Mesenchymal stem cell (in vitro differentiated cells and primary cell): ENCODE data around the gene SKI.

ENCODE experiments used
- DNase-seq: peaks from one replicate; pipeline ENCODE4 v3.0.0-alpha.2; 2013
- H2AFZ ChIP-seq: one replicate; pipeline ENCODE4 v1.6.1; 2013; ENCODE audit warnings: low read depth, mild to moderate bottlenecking, control low read depth, inconsistent platforms, low read length, moderate library complexity
- H2AK5ac ChIP-seq: 2 replicates; pipeline ENCODE4 v1.6.1; 2013; ENCODE audit warnings: low read length, moderate library complexity, mild to moderate bottlenecking, inconsistent platforms; ENCODE audit not compliant: severe bottlenecking
- H2BK120ac ChIP-seq: one replicate; pipeline ENCODE4 v1.6.1; 2013; ENCODE audit warnings: low read depth, mild to moderate bottlenecking, inconsistent platforms, low read length, moderate library complexity
- H2BK12ac ChIP-seq, 2 experiments: one replicate each; pipeline ENCODE4 v1.6.1; 2013; ENCODE audit warnings: inconsistent platforms in 2 of 2, low read length in 2 of 2, mild to moderate bottlenecking in 2 of 2, moderate library complexity in 2 of 2, control low read depth in 1 of 2
- H2BK15ac ChIP-seq: one replicate; pipeline ENCODE4 v1.6.1; 2013; ENCODE audit warnings: mild to moderate bottlenecking, low read depth, inconsistent platforms; ENCODE audit not compliant: poor library complexity, severe bottlenecking
- H2BK5ac ChIP-seq: 2 replicates; pipeline ENCODE4 v1.6.1; 2013; ENCODE audit warnings: low read depth, mild to moderate bottlenecking, low read length, control low read depth, inconsistent platforms; ENCODE audit not compliant: poor library complexity, severe bottlenecking
- H3K14ac ChIP-seq, 2 experiments: one replicate each; pipeline ENCODE4 v1.6.1; 2013; ENCODE audit warnings: inconsistent platforms in 2 of 2, low read length in 2 of 2, control low read depth in 1 of 2, mild to moderate bottlenecking in 1 of 2, moderate library complexity in 1 of 2
- H3K18ac ChIP-seq, 2 experiments: one replicate each; pipeline ENCODE4 v1.6.1; 2013; ENCODE audit warnings: inconsistent platforms in 2 of 2, low read length in 2 of 2, control low read depth in 1 of 2, low read depth in 1 of 2, mild to moderate bottlenecking in 1 of 2
- H3K23ac ChIP-seq, 2 experiments: one replicate each; pipeline ENCODE4 v1.6.1; 2013; ENCODE audit warnings: inconsistent platforms in 2 of 2, low read length in 2 of 2, mild to moderate bottlenecking in 2 of 2, moderate library complexity in 2 of 2, control low read depth in 1 of 2
- H3K27ac ChIP-seq: 2 replicates; pipeline ENCODE4 v1.5.1; 2013; ENCODE audit warnings: mild to moderate bottlenecking, moderate library complexity, low read length, control low read depth, inconsistent platforms; ENCODE audit not compliant: poor library complexity, severe bottlenecking
- H3K27me3 ChIP-seq, 2 experiments: 2 replicates each; pipeline versions ENCODE4 v1.6.1 to v1.7.0; 2013; ENCODE audit warnings: low read length in 2 of 2, mild to moderate bottlenecking in 2 of 2, moderate library complexity in 2 of 2, control low read depth in 1 of 2, inconsistent platforms in 1 of 2; ENCODE audit not compliant: control insufficient read depth in 1 of 2, insufficient read depth in 1 of 2
- H3K36me3 ChIP-seq, 2 experiments: 2 replicates each; pipeline versions ENCODE4 v1.6.1 to v1.7.0; 2013; ENCODE audit warnings: low read length in 2 of 2, control low read depth in 1 of 2, inconsistent platforms in 1 of 2, low read depth in 1 of 2, mild to moderate bottlenecking in 1 of 2; ENCODE audit not compliant: insufficient read depth in 2 of 2, control insufficient read depth in 1 of 2
- H3K4ac ChIP-seq, 2 experiments: one replicate each; pipeline ENCODE4 v1.6.1; 2013; ENCODE audit warnings: inconsistent platforms in 2 of 2, low read length in 2 of 2, mild to moderate bottlenecking in 2 of 2, moderate library complexity in 2 of 2, control low read depth in 1 of 2, low read depth in 1 of 2
- H3K4me1 ChIP-seq: 2 replicates; pipeline ENCODE4 v1.6.1; 2013; ENCODE audit warnings: low read depth, low read length, control low read depth; ENCODE audit not compliant: control insufficient read depth, insufficient read depth
- H3K4me2 ChIP-seq: 2 replicates; pipeline ENCODE4 v1.6.1; 2013; ENCODE audit warnings: low read length, mild to moderate bottlenecking, inconsistent platforms; ENCODE audit not compliant: poor library complexity, severe bottlenecking
- H3K4me3 ChIP-seq, 2 experiments: 2 replicates each; pipeline versions ENCODE4 v1.5.1 to v1.7.0; 2013; ENCODE audit warnings: low read length in 2 of 2, mild to moderate bottlenecking in 2 of 2, control low read depth in 1 of 2, low read depth in 1 of 2; ENCODE audit not compliant: insufficient read depth in 1 of 2
- H3K79me1 ChIP-seq: replicated peaks from 2 replicates; pipeline ENCODE4 v1.6.1; 2013; ENCODE audit warnings: mild to moderate bottlenecking, control low read depth, low read length, inconsistent platforms; ENCODE audit not compliant: poor library complexity, severe bottlenecking
- H3K9ac ChIP-seq: 2 replicates; pipeline ENCODE4 v1.7.0; 2013; ENCODE audit warnings: mild to moderate bottlenecking, low read length, moderate library complexity
- H3K9me3 ChIP-seq: 2 replicates; pipeline ENCODE4 v1.7.0; 2013; ENCODE audit warnings: mild to moderate bottlenecking, low read length; ENCODE audit not compliant: control insufficient read depth
- H4K8ac ChIP-seq: one replicate; pipeline ENCODE4 v1.6.1; 2013; ENCODE audit warnings: inconsistent platforms, mild to moderate bottlenecking, low read length, moderate library complexity
- H4K91ac ChIP-seq: one replicate; pipeline ENCODE4 v1.6.1; 2013; ENCODE audit warnings: mild to moderate bottlenecking, low read length, inconsistent platforms
- WGBS: methylation state at CpG from one replicate; pipeline ENCODE4 v1.1.7; 2013; ENCODE audit warnings: mixed read lengths; 5-methylcytosine and 5-hydroxymethylcytosine counted together

SKI gene

DNA sequence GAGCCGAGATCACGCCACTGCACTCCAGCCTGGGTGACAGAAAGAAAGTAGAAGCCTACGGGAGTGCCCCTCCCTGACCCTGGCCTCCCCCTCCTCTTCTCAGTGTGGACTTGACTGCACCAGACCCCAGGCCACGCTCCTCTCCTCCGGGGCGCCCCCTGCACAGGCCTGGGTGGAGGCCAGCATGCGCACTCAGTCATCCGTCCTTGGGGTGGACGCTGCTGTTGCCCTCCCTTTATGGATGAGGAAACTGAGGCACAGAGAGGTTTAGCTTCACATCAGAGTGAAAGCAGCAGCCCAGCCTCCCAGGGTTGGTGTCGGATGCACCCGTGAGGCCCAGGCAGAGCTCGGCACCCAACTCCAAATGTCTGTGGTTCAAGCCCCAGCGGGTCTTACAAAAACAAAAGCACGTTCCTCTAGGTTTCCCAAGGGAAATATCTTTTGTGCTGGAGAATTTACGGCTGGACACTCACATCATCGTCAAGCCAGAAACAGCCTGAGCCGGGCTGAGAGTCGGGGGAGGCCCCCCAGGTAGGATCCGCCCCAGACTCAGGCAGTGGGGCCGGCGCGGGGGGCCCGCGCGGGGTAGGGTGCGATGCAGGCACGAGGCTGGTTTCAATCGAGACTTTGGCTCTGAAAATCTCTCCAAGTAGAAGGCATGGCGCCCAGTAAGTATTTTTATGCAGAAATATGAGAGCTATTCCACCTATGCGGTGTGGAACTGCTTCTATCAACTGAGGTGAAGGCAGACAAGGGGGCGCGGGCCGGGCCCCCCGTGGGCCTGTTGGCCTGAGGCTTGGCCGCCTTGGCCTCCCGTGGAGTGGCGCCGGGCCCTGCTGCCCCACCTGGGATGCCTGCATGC is 126.6 kb downstream of the SKI start:
- no peak overlapping the region for H2BK15ac ChIP-seq
- no peak overlapping the region for H3K4me3 ChIP-seq
- no peak overlapping the region for H2BK120ac ChIP-seq
- no peak overlapping the region for H3K27ac ChIP-seq
- H3K36me3 ChIP-seq: peaks cover 0 to 8% of the 10 kb centered on the region in 2 experiments
- no peak overlapping the region for H2BK5ac ChIP-seq
- H3K9me3 ChIP-seq: no peaks in the 10 kb centered on the region
- no peak overlapping the region for H2AK5ac ChIP-seq
- H3K27me3 ChIP-seq: peaks cover 9 to 21% of the 10 kb centered on the region in 2 experiments
- H3K4me2 ChIP-seq: peak overlapping the region; percentile 57
- H4K91ac ChIP-seq: no peak overlapping the region
- no peak overlapping the region for H2AFZ ChIP-seq
- no peak overlapping the region for H3K4ac ChIP-seq
- 89% methylated on average over 38 of the region's 38 CpGs for WGBS
- H3K14ac ChIP-seq: no peak overlapping the region
- H3K9ac ChIP-seq: no peak overlapping the region
- no peak overlapping the region for H2BK12ac ChIP-seq
- no peaks in the 10 kb centered on the region for H3K79me1 ChIP-seq
- peaks cover 23% of the 10 kb centered on the region for H3K4me1 ChIP-seq
- no peak overlapping the region for H3K23ac ChIP-seq
- no peak for DNase-seq
- H4K8ac ChIP-seq: no peak overlapping the region
- H3K18ac ChIP-seq: no peak overlapping the region

DNA sequence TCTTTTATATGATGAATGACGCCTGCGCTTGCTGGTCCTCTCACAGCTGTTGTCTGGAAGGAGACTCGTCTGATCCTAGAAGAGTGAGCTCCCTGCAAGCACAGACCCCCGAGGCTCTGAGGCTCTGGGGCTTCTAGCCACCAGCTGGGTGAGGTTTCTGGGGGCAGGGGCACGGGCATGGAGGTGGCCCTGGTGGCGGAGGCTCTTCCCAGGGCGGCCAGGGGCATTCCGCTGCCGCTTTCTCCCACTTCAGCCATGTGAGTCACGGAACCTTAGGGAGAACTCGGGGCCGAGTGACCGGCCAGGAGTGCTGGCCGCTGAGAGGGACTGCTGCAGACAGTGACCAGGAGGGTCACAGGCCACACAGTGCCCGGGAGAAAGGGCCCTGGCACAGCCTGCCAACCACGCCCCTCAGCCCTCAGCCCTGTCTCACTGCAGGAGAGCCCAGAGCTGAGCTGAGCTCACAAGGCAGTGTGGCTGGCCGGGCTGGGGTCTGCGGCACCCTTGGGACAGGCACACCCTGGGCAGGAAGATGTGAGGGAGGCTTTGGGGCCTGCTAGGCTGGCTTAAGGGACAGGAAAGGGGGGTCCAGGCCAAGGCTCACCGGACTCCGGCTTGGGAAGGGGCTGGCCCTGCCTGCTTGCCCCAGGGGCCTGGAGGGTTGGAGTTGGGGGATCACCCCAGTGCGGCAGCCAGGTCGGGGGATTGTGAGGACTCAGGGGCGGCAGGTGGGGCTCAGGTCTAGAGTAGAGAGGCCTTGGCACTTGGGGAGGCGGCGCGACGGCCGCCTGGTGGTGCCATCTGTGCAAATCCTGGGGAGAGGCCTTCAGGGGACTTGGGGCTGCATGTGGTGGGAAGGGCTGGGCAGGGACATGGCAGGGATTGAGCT is 127.5 kb downstream of the SKI start:
- H2BK12ac ChIP-seq: no peak overlapping the region
- 87% methylated on average over 28 of the region's 28 CpGs for WGBS
- H2BK5ac ChIP-seq: no peak overlapping the region
- H3K36me3 ChIP-seq: peaks cover 0 to 11% of the 10 kb centered on the region in 2 experiments
- no peak overlapping the region for H3K18ac ChIP-seq
- no peak overlapping the region for H2BK120ac ChIP-seq
- no peak overlapping the region for H3K4me3 ChIP-seq
- no peak overlapping the region for H3K9ac ChIP-seq
- H3K14ac ChIP-seq: no peak overlapping the region
- peaks cover 9 to 21% of the 10 kb centered on the region in 2 experiments for H3K27me3 ChIP-seq
- no peak overlapping the region for H3K23ac ChIP-seq
- peak overlapping the region in 1 of 2 experiments; percentile 25 for H3K4ac ChIP-seq
- no peak overlapping the region for H2AFZ ChIP-seq
- no peak overlapping the region for H4K8ac ChIP-seq
- no peak for DNase-seq
- H2AK5ac ChIP-seq: no peak overlapping the region
- no peak overlapping the region for H2BK15ac ChIP-seq
- peaks cover 24% of the 10 kb centered on the region for H3K4me1 ChIP-seq
- H3K27ac ChIP-seq: no peak overlapping the region
- H3K4me2 ChIP-seq: peak overlapping the region; percentile 57
- H4K91ac ChIP-seq: no peak overlapping the region
- peaks cover 1% of the 10 kb centered on the region for H3K79me1 ChIP-seq
- H3K9me3 ChIP-seq: no peaks in the 10 kb centered on the region

DNA sequence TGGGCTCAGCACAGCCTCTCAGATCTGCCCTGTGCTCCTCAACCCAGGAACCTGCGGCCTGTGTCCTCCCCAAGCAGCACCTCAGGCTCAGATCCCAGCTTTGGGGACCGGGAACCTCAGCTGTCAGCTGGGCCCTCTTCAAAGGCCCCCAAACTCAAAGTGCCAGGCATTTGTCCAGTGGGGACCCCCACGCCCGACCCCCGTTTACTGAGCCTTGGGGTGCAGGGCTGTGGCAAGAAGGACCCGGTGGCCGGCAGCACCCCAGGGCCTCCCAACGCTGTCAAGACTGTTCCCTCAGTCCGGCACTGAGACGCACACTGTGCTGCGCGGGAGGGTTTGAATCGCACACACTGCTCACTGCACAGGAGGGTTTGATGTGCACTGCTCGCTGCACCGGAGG is 128.3 kb downstream of the SKI start:
- peaks cover 0 to 11% of the 10 kb centered on the region in 2 experiments for H3K36me3 ChIP-seq
- no peak for DNase-seq
- WGBS: 93% methylated on average over 15 of the region's 15 CpGs
- H3K27me3 ChIP-seq: peaks cover 9 to 19% of the 10 kb centered on the region in 2 experiments
- no peak overlapping the region for H3K14ac ChIP-seq
- no peak overlapping the region for H2BK15ac ChIP-seq
- no peak overlapping the region for H3K9ac ChIP-seq
- H2AK5ac ChIP-seq: no peak overlapping the region
- H3K4ac ChIP-seq: no peak overlapping the region
- H3K27ac ChIP-seq: no peak overlapping the region
- no peak overlapping the region for H2BK5ac ChIP-seq
- peaks cover 21% of the 10 kb centered on the region for H3K4me1 ChIP-seq
- H2BK12ac ChIP-seq: no peak overlapping the region
- no peak overlapping the region for H3K18ac ChIP-seq
- H4K8ac ChIP-seq: no peak overlapping the region
- no peak overlapping the region for H3K23ac ChIP-seq
- no peak overlapping the region for H3K4me2 ChIP-seq
- H3K79me1 ChIP-seq: peaks cover 1% of the 10 kb centered on the region
- H2BK120ac ChIP-seq: no peak overlapping the region
- no peaks in the 10 kb centered on the region for H3K9me3 ChIP-seq
- no peak overlapping the region for H2AFZ ChIP-seq
- no peak overlapping the region for H3K4me3 ChIP-seq
- H4K91ac ChIP-seq: no peak overlapping the region
